Measurements from ENCODE around the gene CFLAR.
"Not testable (repeated sequence)": the region's sequence is repeated elsewhere in the genome, so short reads cannot be mapped to it uniquely, and the experiment has no call there.

CFLAR gene

GRCh38 chr2:201117735-201118094, 1.8 kb downstream of the CFLAR start:
- in situ Hi-C loops (cut with MboI; ENCODE audit: low pct_unique_long_range_greater_than_20kb, low sequenced_read_pairs); DNase-seq: not testable (repeated sequence)

GRCh38 chr2:201118121-201118960, 2.4 kb downstream of the CFLAR start:
- in situ Hi-C loops (cut with MboI; ENCODE audit: low pct_unique_long_range_greater_than_20kb, low sequenced_read_pairs), result no loop called here
- peak; percentile 95 for DNase-seq

GRCh38 chr2:201118961-201119854, 3.2 kb downstream of the CFLAR start:
- peak; percentile 19 for DNase-seq
- in situ Hi-C loops (cut with MboI; ENCODE audit: low pct_unique_long_range_greater_than_20kb, low sequenced_read_pairs), result no loop called here

GRCh38 chr2:201122276-201122675, 6.3 kb downstream of the CFLAR start:
- DNase-seq, result no peak
- in situ Hi-C loops (cut with MboI; ENCODE audit: low pct_unique_long_range_greater_than_20kb, low sequenced_read_pairs), result no loop called here

- in situ Hi-C loops (cut with MboI; ENCODE audit: low pct_unique_long_range_greater_than_20kb, low sequenced_read_pairs), result no loop called here
- no peak for DNase-seq
Measured at GRCh38 chr2:201126308-201127151, 10.6 kb downstream of the CFLAR start.

GRCh38 chr2:201127152-201127511, 11.2 kb downstream of the CFLAR start:
- DNase-seq, result no peak
- in situ Hi-C loops (cut with MboI; ENCODE audit: low pct_unique_long_range_greater_than_20kb, low sequenced_read_pairs), result no loop called here

- no peak for DNase-seq
- in situ Hi-C loops (cut with MboI; ENCODE audit: low pct_unique_long_range_greater_than_20kb, low sequenced_read_pairs), result no loop called here
Measured at GRCh38 chr2:201127570-201127969, 11.6 kb downstream of the CFLAR start.

- in situ Hi-C loops (cut with MboI; ENCODE audit: low pct_unique_long_range_greater_than_20kb, low sequenced_read_pairs), result no loop called here
Measured at GRCh38 chr2:201128033-201128432, 12.1 kb downstream of the CFLAR start.

GRCh38 chr2:201128933-201129505, 13.1 kb downstream of the CFLAR start:
- in situ Hi-C loops (cut with MboI; ENCODE audit: low pct_unique_long_range_greater_than_20kb, low sequenced_read_pairs), result no loop called here
- DNase-seq, result peak; percentile 49

More at GRCh38 chr2:201128033-201128432, 12.1 kb downstream of the CFLAR start:
- no peak for DNase-seq

GRCh38 chr2:201130524-201131186, 14.7 kb downstream of the CFLAR start:
- in situ Hi-C loops (cut with MboI; ENCODE audit: low pct_unique_long_range_greater_than_20kb, low sequenced_read_pairs), result no loop called here

GRCh38 chr2:201132518-201132917, 16.6 kb downstream of the CFLAR start:
- peak; percentile 73 for DNase-seq
- in situ Hi-C loops (cut with MboI; ENCODE audit: low pct_unique_long_range_greater_than_20kb, low sequenced_read_pairs), result no loop called here

More at GRCh38 chr2:201130524-201131186, 14.7 kb downstream of the CFLAR start:
- peak; percentile 32 for DNase-seq

GRCh38 chr2:201135386-201135785, 19.4 kb downstream of the CFLAR start:
- no peak for DNase-seq
- in situ Hi-C loops (cut with MboI; ENCODE audit: low pct_unique_long_range_greater_than_20kb, low sequenced_read_pairs), result no loop called here

GRCh38 chr2:201136889-201137321, 20.9 kb downstream of the CFLAR start:
- in situ Hi-C loops (cut with MboI; ENCODE audit: low pct_unique_long_range_greater_than_20kb, low sequenced_read_pairs), result no loop called here
- DNase-seq, result no peak

GRCh38 chr2:201137505-201138400, 21.8 kb downstream of the CFLAR start:
- in situ Hi-C loops (cut with MboI; ENCODE audit: low pct_unique_long_range_greater_than_20kb, low sequenced_read_pairs), result no loop called here
- DNase-seq, result no peak

- in situ Hi-C loops (cut with MboI; ENCODE audit: low pct_unique_long_range_greater_than_20kb, low sequenced_read_pairs), result no loop called here
- DNase-seq, result no peak
Measured at GRCh38 chr2:201138401-201138970, 22.5 kb downstream of the CFLAR start.

GRCh38 chr2:201138986-201139781, 23.2 kb downstream of the CFLAR start:
- in situ Hi-C loops (cut with MboI; ENCODE audit: low pct_unique_long_range_greater_than_20kb, low sequenced_read_pairs), result not testable (repeated sequence)
- DNase-seq, result peak; percentile 65
